Heart left ventricle (tissue), 13 donors: ENCODE results near the gene CGAS.

Experiments used
- POLR2A ChIP-seq, 2 donors: fragments of 450-650 bp; IDR thresholded peaks; one replicate each; pipeline ENCODE4 v1.6.1; 2017; ENCODE audit warnings: antibody characterized with exemption in 2 of 2, mild to moderate bottlenecking in 2 of 2, moderate library complexity in 2 of 2
- TF ChIP-seq, protein P1 (sequence below), 12 donors: fragments of 200-600 bp; sonication (generic) in 4 of 12; IDR thresholded peaks; one replicate each; pipeline versions ENCODE4 v1.5.0 to v1.8.0; 2018 to 2022; ENCODE audit warnings: antibody characterized with exemption in 12 of 12, mild to moderate bottlenecking in 5 of 12
- donor health status: ischemic (EF 13 %, LVEDD 7.1; RV severe dilation, severe dysfunction).
- donor health status: DM: no; HTN: yes; CAD: no.
- donor health status: DM: no; HTN: no; CAD: no.
- donor health status: ischemic (EF 25% LVEDD 6.9; RV normal size, moderate dysfunction).
- donor health status: ischemic (EF 25% LVEDD 5.7; RV mildly dilated, moderate dysfunction).
- donor health status: ischemic (EF 35%, LVEDD 5.7; RV mildly dilated, moderate dysfunction).
- donor health status: nonischemic (EF 11% LVEDD 7.7; RV severe dilation, severe dysfunction).
- donor health status: DM: yes; HTN: yes; CAD: no.
- donor health status: PGD.
- donor health status: ischemic (EF 29% LVEDD 5.4; RV normal size, mild dysfunction).
- donor health status: nonischemic (EF 23%, LVEDD 6.1; RV moderate dilation, normal function).

DNA sequence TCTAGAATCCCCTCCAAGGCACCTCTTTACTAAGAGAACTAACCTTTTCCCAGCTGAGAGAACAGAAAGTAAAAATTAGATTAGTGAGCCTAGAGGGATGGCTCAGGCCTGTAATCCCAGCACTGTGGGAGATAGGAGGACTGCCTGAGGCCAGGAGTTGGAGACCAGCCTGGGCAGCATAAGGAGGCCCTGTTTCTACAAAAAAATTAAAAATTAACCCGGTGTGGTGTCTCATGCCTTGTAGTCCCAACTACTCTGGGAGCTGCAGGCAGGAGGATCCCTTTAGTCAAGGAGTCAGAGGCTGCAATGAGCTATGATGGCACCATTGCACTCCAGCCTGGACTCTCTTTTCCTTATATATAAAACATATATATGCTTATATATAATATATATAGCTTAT, 76.9 kb downstream of the CGAS start:
- TF ChIP-seq, protein P1, sequence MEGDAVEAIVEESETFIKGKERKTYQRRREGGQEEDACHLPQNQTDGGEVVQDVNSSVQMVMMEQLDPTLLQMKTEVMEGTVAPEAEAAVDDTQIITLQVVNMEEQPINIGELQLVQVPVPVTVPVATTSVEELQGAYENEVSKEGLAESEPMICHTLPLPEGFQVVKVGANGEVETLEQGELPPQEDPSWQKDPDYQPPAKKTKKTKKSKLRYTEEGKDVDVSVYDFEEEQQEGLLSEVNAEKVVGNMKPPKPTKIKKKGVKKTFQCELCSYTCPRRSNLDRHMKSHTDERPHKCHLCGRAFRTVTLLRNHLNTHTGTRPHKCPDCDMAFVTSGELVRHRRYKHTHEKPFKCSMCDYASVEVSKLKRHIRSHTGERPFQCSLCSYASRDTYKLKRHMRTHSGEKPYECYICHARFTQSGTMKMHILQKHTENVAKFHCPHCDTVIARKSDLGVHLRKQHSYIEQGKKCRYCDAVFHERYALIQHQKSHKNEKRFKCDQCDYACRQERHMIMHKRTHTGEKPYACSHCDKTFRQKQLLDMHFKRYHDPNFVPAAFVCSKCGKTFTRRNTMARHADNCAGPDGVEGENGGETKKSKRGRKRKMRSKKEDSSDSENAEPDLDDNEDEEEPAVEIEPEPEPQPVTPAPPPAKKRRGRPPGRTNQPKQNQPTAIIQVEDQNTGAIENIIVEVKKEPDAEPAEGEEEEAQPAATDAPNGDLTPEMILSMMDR (IDR thresholded peaks at IDR 0.05), result no peak
- TF ChIP-seq POLR2A (IDR thresholded peaks at IDR 0.05), result no peak
